DMS53 treated with DMSO at 0.1 percent for 48 hours (cell line): ENCODE measurements around the gene SUMO4.

Experiments
- DNase-seq: peaks from one replicate; lab custom pipeline; 2025; ENCODE audit not compliant: unreplicated experiment; lab: John Stamatoyannopoulos, UW

SUMO4 gene

GRCh38 chr6:149400050-149400449 is at the start of gene SUMO4:
Gene SUMO4 (plus strand): TSS chr6:149400262. CDS start chr6:149400392, 130 bp downstream.
- DNase-seq, result no peak

DNA sequence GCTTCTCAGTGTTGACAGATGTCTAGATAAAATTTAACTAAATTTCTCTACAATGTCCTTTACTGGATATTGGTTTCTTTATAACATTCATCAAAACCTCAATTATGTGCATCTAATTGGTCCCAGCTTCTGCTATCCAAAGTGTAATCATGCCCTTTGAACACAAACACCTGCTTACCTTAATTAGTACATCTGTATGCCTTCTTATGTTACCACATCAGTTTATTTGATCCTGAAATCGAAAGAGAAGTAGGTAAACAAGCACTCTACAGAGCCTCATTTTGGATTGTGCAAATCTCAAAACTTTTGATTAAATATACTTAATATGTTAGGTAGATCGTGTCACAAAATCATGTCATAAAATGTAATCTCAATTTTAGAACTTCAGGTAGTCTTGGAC is 46.1 kb upstream of the SUMO4 start:
- DNase-seq, result peak; percentile 6

DNA sequence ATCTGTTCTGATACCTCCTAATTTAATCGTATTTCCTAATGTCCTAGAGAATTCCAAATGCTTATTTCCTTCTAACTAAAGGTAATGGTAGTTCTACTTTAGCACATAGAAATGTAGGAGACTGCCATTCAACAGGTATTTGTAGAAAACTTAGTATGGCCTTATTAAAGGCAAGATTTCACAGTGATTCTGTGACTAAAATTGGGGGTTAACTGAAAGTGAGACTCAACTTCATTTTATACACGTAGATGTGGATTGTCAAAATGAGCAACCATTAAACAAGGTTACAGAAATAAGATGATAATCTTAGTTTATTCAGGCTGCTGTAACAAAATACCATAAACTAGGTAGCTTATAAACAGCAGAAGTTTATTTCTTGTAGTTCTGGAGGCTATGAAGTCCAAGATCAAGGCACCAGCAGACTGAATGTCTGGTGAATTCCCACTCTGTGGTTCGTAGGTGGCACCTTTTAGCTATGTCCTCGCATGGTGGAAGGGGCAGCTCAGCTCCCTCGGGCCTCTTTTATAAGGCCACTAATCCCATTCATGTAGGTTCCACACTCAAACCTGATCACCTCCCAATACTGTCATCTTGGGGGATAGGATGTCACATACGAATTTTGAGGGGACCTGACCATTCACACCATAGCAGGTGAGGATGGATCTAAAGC is 43.8 kb upstream of the SUMO4 start:
- no peak for DNase-seq

DNA sequence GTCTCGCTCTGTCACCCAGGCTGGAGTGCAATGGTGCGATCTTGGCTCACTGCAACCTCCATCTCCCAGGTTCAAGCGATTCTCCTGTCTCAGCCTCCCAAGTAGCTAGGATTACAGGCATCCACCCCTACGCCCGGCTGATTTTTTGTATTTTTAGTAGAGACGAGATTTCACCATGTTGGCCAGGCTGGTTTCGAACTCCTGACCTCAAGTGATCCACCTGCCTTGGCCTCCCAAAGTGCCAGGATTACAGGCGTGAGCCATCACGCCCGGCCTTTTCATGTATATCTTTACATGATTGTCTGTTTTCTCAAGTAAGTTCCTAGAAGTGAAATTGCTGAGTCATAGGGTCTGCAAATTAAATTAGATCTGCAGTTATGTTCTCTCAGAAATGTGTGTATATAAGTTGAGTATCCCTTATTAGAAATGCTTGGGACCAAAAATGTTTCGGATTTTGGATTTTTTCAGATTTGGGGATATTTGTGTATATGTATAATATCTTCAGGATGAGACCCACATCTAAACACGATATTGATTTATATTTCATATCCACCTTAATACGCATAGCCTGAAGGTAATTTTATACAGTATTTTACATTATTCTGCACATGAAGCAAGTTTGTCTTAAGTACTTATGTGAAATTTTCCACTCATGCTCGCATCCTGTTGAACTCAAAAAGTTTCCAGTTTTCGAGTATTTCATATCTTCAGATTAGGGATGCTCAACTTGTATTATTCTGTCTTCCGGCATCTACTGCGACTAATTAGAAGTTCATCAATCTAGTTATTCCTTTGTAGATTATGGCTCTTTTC is 42.1 kb upstream of the SUMO4 start:
- no peak for DNase-seq

DNA sequence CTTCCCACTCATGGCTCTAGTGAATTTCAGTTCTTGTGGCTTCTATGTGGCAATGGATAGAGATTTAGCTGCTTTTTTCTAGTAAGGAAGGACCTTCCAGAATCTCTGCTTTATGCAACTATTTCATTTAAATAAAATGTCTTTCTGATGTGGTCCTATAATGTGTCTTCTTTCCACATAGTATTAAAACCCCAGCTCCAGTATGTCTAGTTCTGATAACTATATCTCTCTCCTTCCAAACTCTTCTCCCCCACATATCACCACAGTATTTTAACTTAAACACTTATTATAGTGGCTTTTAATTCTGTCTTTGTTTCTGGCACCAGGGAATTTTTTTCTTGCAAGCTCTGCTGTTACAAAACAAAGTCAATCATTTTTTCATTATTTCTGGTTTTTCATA is 40.6 kb upstream of the SUMO4 start:
- DNase-seq, result no peak

- no peak for DNase-seq
Measured at GRCh38 chr6:149360536-149360935, 39.5 kb upstream of the SUMO4 start.

GRCh38 chr6:149362289-149362688 is 37.8 kb upstream of the SUMO4 start:
- DNase-seq, result no peak

GRCh38 chr6:149363154-149363553 is 36.9 kb upstream of the SUMO4 start:
- DNase-seq, result no peak

DNA sequence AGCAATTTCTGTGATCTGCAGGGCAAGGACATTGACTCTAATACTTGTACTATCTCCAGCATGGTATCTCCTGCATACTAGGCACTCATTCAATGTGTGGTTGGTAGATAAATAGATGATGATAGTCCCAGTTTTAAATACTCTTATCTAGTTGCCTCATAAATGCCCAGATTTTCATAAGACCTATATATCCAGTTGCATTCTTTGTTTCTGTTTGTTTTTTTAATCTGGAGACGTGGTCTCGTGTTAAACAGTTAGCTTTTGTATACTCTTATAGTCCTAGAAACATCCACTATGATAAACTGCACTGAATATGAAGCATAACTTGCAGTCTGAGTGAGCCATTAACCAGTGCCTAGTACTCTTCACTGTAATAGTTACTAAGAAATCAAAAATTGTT is 35.5 kb upstream of the SUMO4 start:
- DNase-seq, result no peak

- DNase-seq, result no peak
Measured at GRCh38 chr6:149365197-149365596, 34.9 kb upstream of the SUMO4 start.

- DNase-seq, result no peak
Measured at GRCh38 chr6:149366267-149366921, 33.7 kb upstream of the SUMO4 start.

GRCh38 chr6:149368065-149368464 is 32.0 kb upstream of the SUMO4 start:
- no peak for DNase-seq

GRCh38 chr6:149371154-149371553 is 28.9 kb upstream of the SUMO4 start:
- no peak for DNase-seq

DNA sequence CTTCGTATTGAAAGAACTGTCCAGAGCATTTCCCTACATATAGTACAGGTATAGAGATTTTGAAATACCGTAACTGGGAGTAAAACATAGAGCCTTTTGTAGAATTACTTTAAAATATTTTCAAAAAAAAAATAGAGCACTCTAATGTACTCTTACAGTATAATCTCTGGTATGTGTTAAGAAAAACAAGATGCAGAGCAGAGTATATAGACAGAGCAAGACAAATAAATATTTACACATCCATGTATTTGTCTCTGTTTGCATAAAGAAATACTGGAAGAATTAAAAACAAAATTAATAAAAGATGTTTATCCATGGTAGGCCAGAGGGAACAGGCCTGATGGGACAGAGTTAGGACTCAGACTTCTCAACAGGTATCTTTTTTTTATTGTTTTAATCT is 28.0 kb upstream of the SUMO4 start:
- DNase-seq, result no peak

DNA sequence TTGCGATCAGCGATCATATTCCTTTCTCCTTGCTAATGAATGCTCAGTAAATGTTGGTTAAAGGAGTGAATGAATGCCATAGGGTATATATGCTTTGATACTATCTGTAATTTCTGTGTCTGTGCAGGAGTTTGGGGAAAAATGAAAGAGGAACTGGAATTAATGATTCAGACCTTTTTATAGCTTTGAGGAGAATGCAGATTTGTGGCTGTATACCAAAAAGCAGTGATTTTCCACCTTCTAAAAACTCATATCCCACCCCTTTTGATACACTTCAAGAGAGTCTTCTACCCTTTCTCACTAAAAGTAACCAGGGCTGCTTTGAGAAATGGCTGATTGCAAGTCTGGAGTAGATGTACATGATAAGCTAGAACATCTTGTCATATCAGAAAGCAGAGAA is 26.6 kb upstream of the SUMO4 start:
- no peak for DNase-seq

DNA sequence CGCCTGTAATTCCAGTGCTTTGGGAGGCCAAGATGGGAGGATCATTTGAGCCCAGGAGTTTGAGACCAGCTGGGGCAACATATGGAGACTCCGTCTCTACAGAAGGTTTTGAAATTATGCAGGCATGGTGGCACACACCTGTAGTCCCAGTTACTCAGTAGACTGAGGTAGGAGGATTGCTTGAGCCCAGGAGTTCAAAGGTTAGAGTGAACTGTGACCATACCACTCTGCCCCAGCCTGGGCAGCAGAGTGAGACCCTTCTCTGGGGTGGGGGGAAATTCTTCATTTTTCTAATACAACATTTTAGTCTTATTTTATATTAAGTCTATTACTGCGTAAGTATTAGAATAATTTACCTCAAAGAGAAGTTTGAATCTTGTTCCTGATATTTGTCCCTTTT is 20.1 kb upstream of the SUMO4 start:
- no peak for DNase-seq

- no peak for DNase-seq
Measured at GRCh38 chr6:149380523-149380922, 19.5 kb upstream of the SUMO4 start.

DNA sequence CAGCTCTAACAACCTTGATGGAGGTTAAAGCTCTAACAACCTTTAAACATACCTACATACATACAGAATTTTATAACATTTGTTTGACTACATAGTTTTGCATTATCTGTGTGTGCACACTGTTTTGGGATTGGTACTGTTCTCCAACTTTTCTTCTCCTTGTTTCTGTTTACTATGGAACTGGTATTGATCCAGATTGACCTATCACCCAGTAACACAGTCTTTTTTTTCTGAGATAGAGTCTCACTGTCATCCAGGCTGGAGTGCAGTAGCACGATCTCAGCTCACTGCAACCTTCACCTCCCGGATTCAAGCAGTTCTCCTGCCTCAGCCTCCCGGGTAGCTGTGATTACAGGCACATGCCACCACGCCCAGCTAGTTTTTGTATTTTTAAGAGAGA is 16.7 kb upstream of the SUMO4 start:
- DNase-seq, result no peak

GRCh38 chr6:149384464-149384863 is 15.6 kb upstream of the SUMO4 start:
- no peak for DNase-seq

GRCh38 chr6:149385998-149386646 is 13.9 kb upstream of the SUMO4 start:
- no peak for DNase-seq

- no peak for DNase-seq
Measured at GRCh38 chr6:149387779-149388512, 12.1 kb upstream of the SUMO4 start.
